H9 (cell line): ENCODE results near the gene FASTKD3. TPM values are rescaled to one million over a fixed set of nuclear protein-coding genes. Genes with fewer than 3 reads are reported as not detected.
A peak's percentile ranks its signal among the peaks of the same experiment; 100 is the strongest.

Experiments used
- DNase-seq: peaks from one replicate; pipeline ENCODE4 v3.0.0-alpha.2; 2017
- H2AFZ ChIP-seq: one replicate; pipeline ENCODE4 v1.6.1; 2013; ENCODE audit warnings: mild to moderate bottlenecking, low read length, control low read depth, moderate library complexity
- H2AK5ac ChIP-seq: 2 replicates; pipeline ENCODE4 v1.6.1; 2013; ENCODE audit warnings: low read length, control low read depth, mixed read lengths; ENCODE audit not compliant: insufficient read length
- H2BK120ac ChIP-seq: one replicate; pipeline ENCODE4 v1.6.1; 2013; ENCODE audit warnings: low read depth, mild to moderate bottlenecking, low read length, control low read depth, inconsistent platforms; ENCODE audit not compliant: poor library complexity, severe bottlenecking
- H2BK12ac ChIP-seq: 2 replicates; pipeline ENCODE4 v1.6.1; 2013; ENCODE audit warnings: low read length, control low read depth, mixed read lengths, low read depth; ENCODE audit not compliant: insufficient read length
- H2BK15ac ChIP-seq: 2 replicates; pipeline ENCODE4 v1.6.1; 2013; ENCODE audit warnings: low read depth, low read length, control low read depth
- H2BK20ac ChIP-seq: one replicate; pipeline ENCODE4 v1.6.1; 2013; ENCODE audit warnings: low read depth, mild to moderate bottlenecking, low read length, control low read depth, inconsistent platforms; ENCODE audit not compliant: poor library complexity, severe bottlenecking
- H2BK5ac ChIP-seq: 2 replicates; pipeline ENCODE4 v1.6.1; 2013; ENCODE audit warnings: low read length, control low read depth, mixed read lengths; ENCODE audit not compliant: insufficient read length
- H3K14ac ChIP-seq: 2 replicates; pipeline ENCODE4 v1.6.1; 2013; ENCODE audit warnings: low read length, control low read depth; ENCODE audit not compliant: insufficient read depth
- H3K18ac ChIP-seq: 2 replicates; pipeline ENCODE4 v1.6.1; 2013; ENCODE audit warnings: low read depth, mild to moderate bottlenecking, mixed read lengths, low read length, control low read depth; ENCODE audit not compliant: insufficient read length
- H3K23ac ChIP-seq: 2 replicates; pipeline ENCODE4 v1.6.1; 2013; ENCODE audit warnings: low read length, control low read depth, mixed read lengths, low read depth; ENCODE audit not compliant: insufficient read length
- H3K23me2 ChIP-seq: 2 replicates; pipeline ENCODE4 v1.6.1; 2013; ENCODE audit warnings: low read depth, mild to moderate bottlenecking, mixed read lengths, low read length, control low read depth; ENCODE audit not compliant: insufficient read length, poor library complexity, severe bottlenecking
- H3K27ac ChIP-seq: 2 replicates; pipeline ENCODE4 v1.5.1; 2013; ENCODE audit warnings: low read length, control low read depth, mixed read lengths, low read depth; ENCODE audit not compliant: insufficient read length
- H3K27me3 ChIP-seq: 2 replicates; pipeline ENCODE4 v1.6.1; 2013; ENCODE audit warnings: low read length, control low read depth, inconsistent platforms; ENCODE audit not compliant: insufficient read depth
- H3K4ac ChIP-seq: 2 replicates; pipeline ENCODE4 v1.6.1; 2013; ENCODE audit warnings: low read depth, mild to moderate bottlenecking, control low read depth, inconsistent platforms, low read length, moderate library complexity
- H3K4me1 ChIP-seq: 2 replicates; pipeline ENCODE4 v1.6.1; 2013; ENCODE audit warnings: low read length, control low read depth, inconsistent platforms; ENCODE audit not compliant: insufficient read depth
- H3K4me2 ChIP-seq: 2 replicates; pipeline ENCODE4 v1.6.1; 2013; ENCODE audit warnings: low read length, control low read depth, mixed read lengths; ENCODE audit not compliant: insufficient read length, insufficient read depth
- H3K56ac ChIP-seq: 2 replicates; pipeline ENCODE4 v1.6.1; 2013; ENCODE audit warnings: low read depth, mild to moderate bottlenecking, mixed read lengths, low read length, control low read depth; ENCODE audit not compliant: insufficient read length
- H3K79me1 ChIP-seq: 2 replicates; pipeline ENCODE4 v1.6.1; 2013; ENCODE audit warnings: low read depth, mild to moderate bottlenecking, moderate library complexity, low read length, control low read depth, inconsistent platforms; ENCODE audit not compliant: insufficient read depth, poor library complexity, severe bottlenecking
- H3K79me2 ChIP-seq: 2 replicates; pipeline ENCODE4 v1.6.1; 2013; ENCODE audit warnings: low read length, control low read depth, inconsistent platforms; ENCODE audit not compliant: insufficient read depth
- H3K9ac ChIP-seq: 2 replicates; pipeline ENCODE4 v1.6.1; 2013; ENCODE audit warnings: low read length, control low read depth, mixed read lengths; ENCODE audit not compliant: insufficient read length; ENCODE audit errors: extremely low read depth
- H3K9me3 ChIP-seq: one replicate; pipeline ENCODE4 v1.6.1; 2013; ENCODE audit warnings: low read depth, low read length, inconsistent platforms; ENCODE audit not compliant: control insufficient read depth
- H3T11ph ChIP-seq: one replicate; pipeline ENCODE4 v1.6.1; 2013; ENCODE audit warnings: mild to moderate bottlenecking, low read length, control low read depth, inconsistent platforms
- H4K20me1 ChIP-seq: one replicate; pipeline ENCODE4 v1.6.1; 2013; ENCODE audit not compliant: control insufficient read depth, insufficient read length, insufficient read depth
- H4K5ac ChIP-seq: 2 replicates; pipeline ENCODE4 v1.6.1; 2013; ENCODE audit warnings: low read depth, mild to moderate bottlenecking, mixed read lengths, low read length, control low read depth; ENCODE audit not compliant: insufficient read length
- H4K8ac ChIP-seq: replicated peaks from 2 replicates; pipeline ENCODE4 v1.6.1; 2013; ENCODE audit warnings: low read length, control low read depth, mixed read lengths, low read depth; ENCODE audit not compliant: insufficient read length
- H4K91ac ChIP-seq: 2 replicates; pipeline ENCODE4 v1.6.1; 2013; ENCODE audit warnings: low read depth, mild to moderate bottlenecking, moderate library complexity, mixed read lengths, low read length, control low read depth; ENCODE audit not compliant: insufficient read length
- H3K27ac Mint-ChIP-seq, 3 experiments: 2 replicates in 2 of 3; 3 replicates in 1 of 3; pipeline ENCODE4 v1.8.0; 2020 to 2021; ENCODE audit warnings: mixed read lengths in 3 of 3, mild to moderate bottlenecking in 1 of 3, moderate library complexity in 1 of 3
- H3K27me3 Mint-ChIP-seq: 2 replicates; pipeline ENCODE4 v1.8.0; 2021; ENCODE audit warnings: low read depth, mild to moderate bottlenecking, moderate library complexity, mixed read lengths
- H3K36me3 Mint-ChIP-seq, 3 experiments: 2 replicates in 2 of 3; 3 replicates in 1 of 3; pipeline ENCODE4 v1.8.0; 2020 to 2021; ENCODE audit warnings: low read depth in 3 of 3, mixed read lengths in 3 of 3; ENCODE audit not compliant: insufficient read depth in 1 of 3
- H3K4me1 Mint-ChIP-seq, 2 experiments: 2 replicates each; pipeline ENCODE4 v1.8.0; 2020; ENCODE audit warnings: mixed read lengths in 2 of 2
- H3K4me3 Mint-ChIP-seq, 2 experiments: 2 replicates in 1 of 2; 3 replicates in 1 of 2; pipeline ENCODE4 v1.8.0; 2020 to 2021; ENCODE audit warnings: mild to moderate bottlenecking in 2 of 2, mixed read lengths in 2 of 2, moderate library complexity in 1 of 2
- H3K9me3 Mint-ChIP-seq, 2 experiments: 2 replicates in 1 of 2; 3 replicates in 1 of 2; pipeline ENCODE4 v1.8.0; 2020; ENCODE audit warnings: mild to moderate bottlenecking in 2 of 2, mixed read lengths in 2 of 2, moderate library complexity in 1 of 2
- CTCF ChIP-seq: fragments of 200-600 bp; sonication (generic); conservative IDR thresholded peaks from 3 replicates; pipeline ENCODE4 v1.8.0; 2021; ENCODE audit warnings: antibody characterized with exemption, mild to moderate bottlenecking
- WGBS: extraction: QIAGEN DNeasy Blood & Tissue Kit; methylation state at CpG from one replicate; pipeline ENCODE4 v1.1.7; 2013; ENCODE audit warnings: missing lambda C conversion rate, low lambda C conversion rate, mixed read lengths; ENCODE audit not compliant: insufficient read length; ENCODE audit errors: extremely low coverage; 5-methylcytosine and 5-hydroxymethylcytosine counted together
- total RNA-seq: library from RNA; stranded (reverse); gene quantifications from 2 replicates; pipeline ENCODE4 v1.2.1, GENCODE V29; 2021

The FASTKD3 gene
- total RNA-seq, 1 experiment from 2014 or later = 15.0 TPM

- Histone ChIP-seq H2BK12ac (no peak within 1 kb of the TSS), H3K27me3 (peaks cover 4% of the 10 kb centered on the region; the same call in 1 of the 2 replicates), H3K4me2 (peak within 1 kb of the TSS; percentile 70), H4K20me1 (no peaks in the 10 kb centered on the region), H4K8ac (no peak within 1 kb of the TSS), H2BK5ac (no peak within 1 kb of the TSS), H2BK20ac (no peak within 1 kb of the TSS), H3K9me3 (no peaks in the 10 kb centered on the region), H4K5ac (no peak within 1 kb of the TSS), H3T11ph (no peak within 1 kb of the TSS), H3K79me1 (no peaks in the 10 kb centered on the region), H3K23ac (no peak within 1 kb of the TSS), H3K79me2 (no peaks in the 10 kb centered on the region), H2AK5ac (no peak within 1 kb of the TSS), H3K18ac (peak within 1 kb of the TSS; percentile 84), H3K14ac (peak within 1 kb of the TSS; percentile 78; the same call in 1 of the 2 replicates), H3K23me2 (peaks cover 13% of the 10 kb centered on the region), H3K27ac (no peak within 1 kb of the TSS), H2BK15ac (no peak within 1 kb of the TSS), H2BK120ac (no peak within 1 kb of the TSS), H3K4me1 (no peaks in the 10 kb centered on the region), H3K56ac (no peak within 1 kb of the TSS), H3K9ac (no peak within 1 kb of the TSS), H4K91ac (no peak within 1 kb of the TSS), H2AFZ (no peak within 1 kb of the TSS), H3K4ac (no peak within 1 kb of the TSS)
- Mint-ChIP-seq H3K4me1 (peaks cover 10 to 12% of the 10 kb centered on the region in 2 experiments), H3K9me3 (peaks cover 2 to 7% of the 10 kb centered on the region in 2 experiments; a peak in 3 of 5 replicates), H3K27ac (peak within 1 kb of the TSS in 2 of 3 experiments; percentile 64 to 77; a peak in 1 of 7 replicates), H3K36me3 (peaks cover 0 to 15% (median 4%) of the 10 kb centered on the region in 3 experiments; a peak in 3 of 7 replicates), H3K4me3 (peak within 1 kb of the TSS; percentile 81 to 95), H3K27me3 (peaks cover 35% of the 10 kb centered on the region)
- no CpG with 5 or more reads among the region's 76 CpGs for WGBS
- DNase-seq = peak; percentile 94
- TF ChIP-seq CTCF = peak; percentile 74
Observed at GRCh38 chr5:7850395-7851239, 18.2 kb downstream of the FASTKD3 start, which contains the start of gene CFAP90. CFAP90 (minus strand) TSS chr5:7851133; CDS start chr5:7851021, 112 bp downstream.
